ENCODE measurements around the gene C2orf76. TPM values are rescaled to one million over a fixed set of nuclear protein-coding genes. Genes with fewer than 3 reads are reported as not detected.

C2orf76 gene
- total and polyA plus RNA-seq, 4 experiments from 2014 or later, result 8.8 to 28.0 (median 14.6) TPM

- H3K4me1 Mint-ChIP-seq, result peaks cover 0 to 5% (median 5%) of the 10 kb centered on the region in 4 donors
- no peaks in the 10 kb centered on the region for H3K4me1 ChIP-seq (ENCODE audit: insufficient read depth, low read length)
- DNase-seq, result no peak
- ChIA-PET POLR2A (ENCODE audit: partially characterized antibody) (no interaction called here), CTCF (ENCODE audit: partially characterized antibody) (no interaction called here)
- H3K27me3 ChIP-seq (ENCODE audit: insufficient read depth, low read length), result no peaks in the 10 kb centered on the region
- H3K27ac ChIP-seq (ENCODE audit: low read depth, low read length), result no peak overlapping the region
- no peak overlapping the region for H3K27ac Mint-ChIP-seq
- H3K9me3 ChIP-seq (ENCODE audit: control insufficient read depth in 1 of 2, low read length in 2 of 2), result no peaks in the 10 kb centered on the region
- H3K36me3 Mint-ChIP-seq, result peaks cover 0 to 4% of the 10 kb centered on the region in 2 donors
- H3K4me3 Mint-ChIP-seq, result no peak overlapping the region
- no peak overlapping the region for H3K4me3 ChIP-seq (ENCODE audit: low read length in 2 of 2)
- no peaks in the 10 kb centered on the region for H3K36me3 ChIP-seq (ENCODE audit: insufficient read depth, low read length)
- no peaks in the 10 kb centered on the region for H3K9me3 Mint-ChIP-seq
- H3K27me3 Mint-ChIP-seq, result no peaks in the 10 kb centered on the region
- intact Hi-C loops (cut with micrococcal nuclease), result no loop called here
Measured at GRCh38 chr2:119354860-119355259, 11.8 kb downstream of the C2orf76 start.

GRCh38 chr2:119352357-119352756 is 14.3 kb downstream of the C2orf76 start:
- no peaks in the 10 kb centered on the region for H3K9me3 Mint-ChIP-seq
- peaks cover 0 to 4% of the 10 kb centered on the region in 2 donors for H3K36me3 Mint-ChIP-seq
- peaks cover 0 to 5% (median 5%) of the 10 kb centered on the region in 4 donors for H3K4me1 Mint-ChIP-seq
- no peak overlapping the region for H3K4me3 Mint-ChIP-seq
- no peaks in the 10 kb centered on the region for H3K9me3 ChIP-seq (ENCODE audit: control insufficient read depth in 1 of 2, low read length in 2 of 2)
- no peak overlapping the region for H3K4me3 ChIP-seq (ENCODE audit: low read length in 2 of 2)
- no peak overlapping the region for H3K27ac ChIP-seq (ENCODE audit: low read depth, low read length)
- ChIA-PET CTCF (ENCODE audit: partially characterized antibody) (no interaction called here), POLR2A (ENCODE audit: partially characterized antibody) (no interaction called here)
- no peaks in the 10 kb centered on the region for H3K36me3 ChIP-seq (ENCODE audit: insufficient read depth, low read length)
- no peaks in the 10 kb centered on the region for H3K4me1 ChIP-seq (ENCODE audit: insufficient read depth, low read length)
- intact Hi-C loops (cut with micrococcal nuclease), result no loop called here
- no peaks in the 10 kb centered on the region for H3K27me3 ChIP-seq (ENCODE audit: insufficient read depth, low read length)
- no peak for DNase-seq
- H3K27ac Mint-ChIP-seq, result no peak overlapping the region
- no peaks in the 10 kb centered on the region for H3K27me3 Mint-ChIP-seq

- no peaks in the 10 kb centered on the region for H3K27me3 Mint-ChIP-seq
- H3K4me3 Mint-ChIP-seq, result no peak overlapping the region
- H3K36me3 Mint-ChIP-seq, result no peaks in the 10 kb centered on the region
- H3K27ac Mint-ChIP-seq, result no peak overlapping the region
- Histone ChIP-seq H3K4me1 (ENCODE audit: insufficient read depth, low read length) (no peaks in the 10 kb centered on the region), H3K4me3 (ENCODE audit: low read length in 2 of 2) (no peak overlapping the region), H3K27ac (ENCODE audit: low read depth, low read length) (no peak overlapping the region), H3K36me3 (ENCODE audit: insufficient read depth, low read length) (no peaks in the 10 kb centered on the region), H3K9me3 (ENCODE audit: control insufficient read depth in 1 of 2, low read length in 2 of 2) (no peaks in the 10 kb centered on the region), H3K27me3 (ENCODE audit: insufficient read depth, low read length) (no peaks in the 10 kb centered on the region)
- H3K4me1 Mint-ChIP-seq, result peaks cover 0 to 1% (median under 1%) of the 10 kb centered on the region in 4 donors
- ChIA-PET CTCF (ENCODE audit: partially characterized antibody) (interaction anchor here (0.8 kb wide), 1 partner anchor 19 kb away, joined by 3 read pairs; no protein-coding TSS in a partner anchor), POLR2A (ENCODE audit: partially characterized antibody) (interaction anchor here (1.7 kb wide), 1 partner anchor 16 kb away, joined by 5 read pairs; the partner anchor contains the start of genes C2orf76 and DBI)
- intact Hi-C loops (cut with micrococcal nuclease), result no loop called here
- no peak for DNase-seq
- H3K9me3 Mint-ChIP-seq, result no peaks in the 10 kb centered on the region
Measured at GRCh38 chr2:119350311-119350998, 16.2 kb downstream of the C2orf76 start.

GRCh38 chr2:119349289-119349688 is 17.3 kb downstream of the C2orf76 start:
- CTCF ChIA-PET (ENCODE audit: partially characterized antibody), result interaction anchor here (1.3 kb wide), 1 partner anchor 16 kb away, joined by 3 read pairs; no protein-coding TSS in a partner anchor
- H3K27ac Mint-ChIP-seq, result no peak overlapping the region
- intact Hi-C loops (cut with micrococcal nuclease), result no loop called here

GRCh38 chr2:119341684-119342083 is 24.9 kb downstream of the C2orf76 start:
- ChIA-PET POLR2A (ENCODE audit: partially characterized antibody) (no interaction called here), CTCF (ENCODE audit: partially characterized antibody) (no interaction called here)
- no peak overlapping the region for H3K27ac Mint-ChIP-seq
- H3K27me3 Mint-ChIP-seq, result no peaks in the 10 kb centered on the region
- H3K4me1 Mint-ChIP-seq, result peaks cover 9 to 12% (median 11%) of the 10 kb centered on the region in 4 donors
- no peaks in the 10 kb centered on the region for H3K9me3 Mint-ChIP-seq
- peaks cover 1 to 9% of the 10 kb centered on the region in 2 donors for H3K36me3 Mint-ChIP-seq
- H3K4me1 ChIP-seq (ENCODE audit: insufficient read depth, low read length), result peaks cover 14% of the 10 kb centered on the region
- no peak overlapping the region for H3K4me3 Mint-ChIP-seq
- intact Hi-C loops (cut with micrococcal nuclease), result no loop called here
- no peaks in the 10 kb centered on the region for H3K9me3 ChIP-seq (ENCODE audit: control insufficient read depth in 1 of 2, low read length in 2 of 2)
- no peak overlapping the region for H3K4me3 ChIP-seq (ENCODE audit: low read length in 2 of 2)
- no peaks in the 10 kb centered on the region for H3K27me3 ChIP-seq (ENCODE audit: insufficient read depth, low read length)
- no peak overlapping the region for H3K27ac ChIP-seq (ENCODE audit: low read depth, low read length)
- no peak for DNase-seq
- no peaks in the 10 kb centered on the region for H3K36me3 ChIP-seq (ENCODE audit: insufficient read depth, low read length)

More at GRCh38 chr2:119349289-119349688, 17.3 kb downstream of the C2orf76 start:
- Histone ChIP-seq H3K27me3 (ENCODE audit: insufficient read depth, low read length) (no peaks in the 10 kb centered on the region), H3K36me3 (ENCODE audit: insufficient read depth, low read length) (no peaks in the 10 kb centered on the region), H3K27ac (ENCODE audit: low read depth, low read length) (no peak overlapping the region), H3K4me1 (ENCODE audit: insufficient read depth, low read length) (no peaks in the 10 kb centered on the region), H3K9me3 (ENCODE audit: control insufficient read depth in 1 of 2, low read length in 2 of 2) (no peaks in the 10 kb centered on the region), H3K4me3 (ENCODE audit: low read length in 2 of 2) (no peak overlapping the region)
- no peak overlapping the region for H3K4me3 Mint-ChIP-seq
- peaks cover 0 to 1% (median 0%) of the 10 kb centered on the region in 4 donors for H3K4me1 Mint-ChIP-seq
- H3K9me3 Mint-ChIP-seq, result no peaks in the 10 kb centered on the region
- H3K36me3 Mint-ChIP-seq, result no peaks in the 10 kb centered on the region
- DNase-seq, result peak in 1 of 5 donors; percentile 31
- POLR2A ChIA-PET (ENCODE audit: partially characterized antibody), result no interaction called here
- H3K27me3 Mint-ChIP-seq, result no peaks in the 10 kb centered on the region

GRCh38 chr2:119339562-119339923 is 27.1 kb downstream of the C2orf76 start:
- Histone ChIP-seq H3K4me3 (ENCODE audit: low read length in 2 of 2) (no peak overlapping the region), H3K36me3 (ENCODE audit: insufficient read depth, low read length) (no peaks in the 10 kb centered on the region), H3K9me3 (ENCODE audit: control insufficient read depth in 1 of 2, low read length in 2 of 2) (no peaks in the 10 kb centered on the region), H3K27me3 (ENCODE audit: insufficient read depth, low read length) (no peaks in the 10 kb centered on the region), H3K27ac (ENCODE audit: low read depth, low read length) (no peak overlapping the region), H3K4me1 (ENCODE audit: insufficient read depth, low read length) (peaks cover 14% of the 10 kb centered on the region)
- Mint-ChIP-seq H3K27me3 (no peaks in the 10 kb centered on the region), H3K4me3 (no peak overlapping the region), H3K9me3 (no peaks in the 10 kb centered on the region), H3K27ac (peak overlapping the region in 1 of 7 donors; percentile 15), H3K36me3 (peaks cover 9 to 21% of the 10 kb centered on the region in 2 donors), H3K4me1 (peaks cover 9 to 12% (median 11%) of the 10 kb centered on the region in 4 donors)
- intact Hi-C loops (cut with micrococcal nuclease), result no loop called here
- ChIA-PET POLR2A (ENCODE audit: partially characterized antibody) (interaction anchor here (0.6 to 1.4 kb wide), 2 partner anchors 26 to 27 kb away, joined by 3 to 4 read pairs; partner anchors contain the start of genes C2orf76 and DBI), CTCF (ENCODE audit: partially characterized antibody) (interaction anchor here (0.6 to 1.7 kb wide), 2 partner anchors 1307 to 1336 kb away, joined by 3 to 4 read pairs; no protein-coding TSS in a partner anchor)
- DNase-seq, result no peak

- ChIA-PET POLR2A (ENCODE audit: partially characterized antibody) (interaction anchor here (0.6 to 1.4 kb wide), 2 partner anchors 26 to 28 kb away, joined by 3 to 4 read pairs; partner anchors contain the start of genes C2orf76 and DBI), CTCF (ENCODE audit: partially characterized antibody) (interaction anchor here (0.6 to 1.7 kb wide), 2 partner anchors 1306 to 1336 kb away, joined by 3 to 4 read pairs; no protein-coding TSS in a partner anchor)
- intact Hi-C loops (cut with micrococcal nuclease), result no loop called here
Measured at GRCh38 chr2:119338826-119339561, 27.6 kb downstream of the C2orf76 start.

More at GRCh38 chr2:119338826-119339561, 27.6 kb downstream of the C2orf76 start:
- Mint-ChIP-seq H3K9me3 (no peaks in the 10 kb centered on the region), H3K4me1 (peaks cover 9 to 12% (median 11%) of the 10 kb centered on the region in 4 donors), H3K4me3 (peak overlapping the region in 5 of 8 donors; percentile 44 to 73 (median 68)), H3K36me3 (peaks cover 9 to 23% of the 10 kb centered on the region in 2 donors), H3K27me3 (no peaks in the 10 kb centered on the region), H3K27ac (peak overlapping the region in 5 of 7 donors; percentile 15 to 85 (median 36))
- H3K27ac ChIP-seq (ENCODE audit: low read depth, low read length), result no peak overlapping the region
- no peaks in the 10 kb centered on the region for H3K9me3 ChIP-seq (ENCODE audit: control insufficient read depth in 1 of 2, low read length in 2 of 2)
- H3K4me1 ChIP-seq (ENCODE audit: insufficient read depth, low read length), result peaks cover 14% of the 10 kb centered on the region
- peak; percentile 20 to 40 (median 39) for DNase-seq
- H3K27me3 ChIP-seq (ENCODE audit: insufficient read depth, low read length), result no peaks in the 10 kb centered on the region
- no peaks in the 10 kb centered on the region for H3K36me3 ChIP-seq (ENCODE audit: insufficient read depth, low read length)
- H3K4me3 ChIP-seq (ENCODE audit: low read length in 2 of 2), result no peak overlapping the region
